Fibroblast of lung (primary cell): ENCODE results near the gene JAKMIP1. TPM values are rescaled to one million over a fixed set of nuclear protein-coding genes. Genes with fewer than 3 reads are reported as not detected.

ENCODE experiments used
- DNase-seq, 2 donors: peaks; one replicate each; pipeline versions ENCODE4 v3.0.0 to v3.0.0-alpha.2; 2010; ENCODE audit warnings: low read depth in 2 of 2
- H2AFZ ChIP-seq: 2 replicates; pipeline ENCODE4 v1.5.1; 2012; ENCODE audit warnings: low read length, control low read depth, inconsistent platforms
- H3K27ac ChIP-seq: 2 replicates; pipeline ENCODE4 v1.5.1; 2011; ENCODE audit warnings: low read length, control low read depth; ENCODE audit not compliant: insufficient read depth
- H3K27me3 ChIP-seq: 2 replicates; pipeline ENCODE4 v1.5.1; 2011; ENCODE audit warnings: mild to moderate bottlenecking, low read length; ENCODE audit not compliant: control insufficient read depth, insufficient read depth
- H3K36me3 ChIP-seq: 2 replicates; pipeline ENCODE4 v1.5.1; 2011; ENCODE audit warnings: low read length; ENCODE audit not compliant: control insufficient read depth, insufficient read depth
- H3K4me1 ChIP-seq: 2 replicates; pipeline ENCODE4 v1.5.1; 2011; ENCODE audit warnings: low read length; ENCODE audit not compliant: control insufficient read depth, insufficient read depth; ENCODE audit errors: extremely low read depth
- H3K4me2 ChIP-seq: 2 replicates; pipeline ENCODE4 v1.5.1; 2011; ENCODE audit warnings: low read length, control low read depth; ENCODE audit not compliant: insufficient read depth; ENCODE audit errors: extremely low read depth
- H3K4me3 ChIP-seq, 4 experiments: fragments of 200-600 bp in 1 of 4; sonication (generic) in 1 of 4; replicated peaks in 1 of 4; 2 replicates each; pipeline ENCODE4 v1.5.1; 2011 to 2016; ENCODE audit warnings: low read length in 4 of 4, low read depth in 3 of 4, mild to moderate bottlenecking in 3 of 4, control low read depth in 2 of 4, inconsistent platforms in 1 of 4, mixed read lengths in 1 of 4; ENCODE audit not compliant: insufficient read depth in 1 of 4; ENCODE audit errors: control extremely low read depth in 1 of 4
- H3K79me2 ChIP-seq: 2 replicates; pipeline ENCODE4 v1.5.1; 2012; ENCODE audit warnings: mild to moderate bottlenecking, low read length, inconsistent platforms; ENCODE audit not compliant: control insufficient read depth, insufficient read depth
- H3K9ac ChIP-seq: 2 replicates; pipeline ENCODE4 v1.5.1; 2011; ENCODE audit warnings: mild to moderate bottlenecking, low read length, control low read depth; ENCODE audit not compliant: insufficient read depth
- H3K9me3 ChIP-seq: 2 replicates; pipeline ENCODE4 v1.5.1; 2012; ENCODE audit warnings: low read depth, low read length; ENCODE audit not compliant: control insufficient read depth, insufficient read depth
- H4K20me1 ChIP-seq: 2 replicates; pipeline ENCODE4 v1.5.1; 2011; ENCODE audit warnings: low read length; ENCODE audit not compliant: control insufficient read depth, insufficient read depth; ENCODE audit errors: extremely low read depth
- CTCF ChIP-seq, 2 donors: IDR thresholded peaks in 1 of 2; conservative IDR thresholded peaks in 1 of 2; 1 replicate in 1 of 2; 2 replicates in 1 of 2; pipeline ENCODE4 v1.5.1; 2011 to 2012; ENCODE audit warnings: low read length in 2 of 2, control low read depth in 1 of 2, inconsistent platforms in 1 of 2, low read depth in 1 of 2, mild to moderate bottlenecking in 1 of 2
- EZH2 ChIP-seq: IDR thresholded peaks from 2 replicates; pipeline ENCODE4 v1.5.1; 2012; ENCODE audit warnings: low read length, control low read depth, mild to moderate bottlenecking; ENCODE audit errors: missing control alignments
- polyA plus RNA-seq, 2 donors: library from polyadenylated mRNA; depleted of rRNA in 1 of 2; stranded (reverse) in 1 of 2; unstranded in 1 of 2; fragments of >200 nt; gene quantifications; 2 replicates each; pipeline ENCODE4 v1.2.1, GENCODE V29; 2011 to 2012; ENCODE audit warnings: missing spikeins in 1 of 2
- total RNA-seq: library from RNA; depleted of rRNA; stranded (reverse); fragments of >200 nt; gene quantifications from 2 replicates; pipeline ENCODE4 v1.2.1, GENCODE V29; 2014

The JAKMIP1 gene
- total and polyA plus RNA-seq, 2 donors (not counting 1 experiment from before 2014, with no cell fraction given) = not detected

- H2AFZ ChIP-seq = no peak overlapping the region
- no peaks in the 10 kb centered on the region for H3K27me3 ChIP-seq
- H3K4me2 ChIP-seq = no peak overlapping the region
- TF ChIP-seq EZH2 (no peak), CTCF (conservative IDR thresholded peaks at IDR 0.05 in 1 of 2, IDR thresholded peaks at IDR 0.05 in 1 of 2; ENCODE audit: low read depth in 1 of 2, low read length in 2 of 2) (no peak)
- no peaks in the 10 kb centered on the region for H4K20me1 ChIP-seq
- no peaks in the 10 kb centered on the region for H3K9me3 ChIP-seq
- DNase-seq = no peak
- no peak overlapping the region for H3K9ac ChIP-seq
- no peaks in the 10 kb centered on the region for H3K79me2 ChIP-seq
- H3K36me3 ChIP-seq = no peaks in the 10 kb centered on the region
- H3K4me1 ChIP-seq = no peaks in the 10 kb centered on the region
- no peak overlapping the region for H3K27ac ChIP-seq
- H3K4me3 ChIP-seq = no peak overlapping the region
These were observed 44.2 kb downstream of the JAKMIP1 start for GRCh38 chr4:6155996-6156750.

- no peaks in the 10 kb centered on the region for H4K20me1 ChIP-seq
- H3K4me1 ChIP-seq = no peaks in the 10 kb centered on the region
- no peak overlapping the region for H3K27ac ChIP-seq
- no peaks in the 10 kb centered on the region for H3K9me3 ChIP-seq
- no peaks in the 10 kb centered on the region for H3K36me3 ChIP-seq
- H3K79me2 ChIP-seq = no peaks in the 10 kb centered on the region
- H3K4me3 ChIP-seq = no peak overlapping the region
- no peak overlapping the region for H3K4me2 ChIP-seq
- TF ChIP-seq EZH2 (no peak), CTCF (conservative IDR thresholded peaks at IDR 0.05 in 1 of 2, IDR thresholded peaks at IDR 0.05 in 1 of 2; ENCODE audit: low read depth in 1 of 2, low read length in 2 of 2) (no peak)
- no peaks in the 10 kb centered on the region for H3K27me3 ChIP-seq
- no peak overlapping the region for H3K9ac ChIP-seq
- DNase-seq = no peak
- no peak overlapping the region for H2AFZ ChIP-seq
These were observed 45.5 kb downstream of the JAKMIP1 start for GRCh38 chr4:6154875-6155274.

GRCh38 chr4:6153874-6154273 lies 46.5 kb downstream of the JAKMIP1 start:
- Histone ChIP-seq H3K36me3 (no peaks in the 10 kb centered on the region), H3K9ac (no peak overlapping the region), H3K4me1 (no peaks in the 10 kb centered on the region), H4K20me1 (no peaks in the 10 kb centered on the region), H3K79me2 (no peaks in the 10 kb centered on the region), H3K27me3 (no peaks in the 10 kb centered on the region), H3K27ac (no peak overlapping the region), H3K4me3 (no peak overlapping the region), H2AFZ (no peak overlapping the region), H3K4me2 (no peak overlapping the region), H3K9me3 (no peaks in the 10 kb centered on the region)
- DNase-seq = no peak
- no peak for TF ChIP-seq EZH2
- no peak for TF ChIP-seq CTCF (conservative IDR thresholded peaks at IDR 0.05 in 1 of 2, IDR thresholded peaks at IDR 0.05 in 1 of 2; ENCODE audit: low read depth in 1 of 2, low read length in 2 of 2)
